GM12865 (cell line): Measurements from ENCODE around the gene MEGF11.
A peak's percentile ranks its signal among the peaks of the same experiment; 100 is the strongest.

Experiments
- DNase-seq: peaks from one replicate; pipeline ENCODE4 v3.0.0; 2010; ENCODE audit warnings: low read depth
- H3K4me3 ChIP-seq: 2 replicates; pipeline ENCODE4 v1.5.1; 2011; ENCODE audit warnings: mild to moderate bottlenecking, low read depth, low read length, control low read depth
- TF ChIP-seq, protein P1 (sequence below): IDR thresholded peaks from 2 replicates; pipeline ENCODE4 v1.5.1; 2011; ENCODE audit warnings: low read length, control low read depth, low read depth, inconsistent platforms; ENCODE audit not compliant: insufficient read depth; ENCODE audit errors: missing control alignments

Gene MEGF11

DNA sequence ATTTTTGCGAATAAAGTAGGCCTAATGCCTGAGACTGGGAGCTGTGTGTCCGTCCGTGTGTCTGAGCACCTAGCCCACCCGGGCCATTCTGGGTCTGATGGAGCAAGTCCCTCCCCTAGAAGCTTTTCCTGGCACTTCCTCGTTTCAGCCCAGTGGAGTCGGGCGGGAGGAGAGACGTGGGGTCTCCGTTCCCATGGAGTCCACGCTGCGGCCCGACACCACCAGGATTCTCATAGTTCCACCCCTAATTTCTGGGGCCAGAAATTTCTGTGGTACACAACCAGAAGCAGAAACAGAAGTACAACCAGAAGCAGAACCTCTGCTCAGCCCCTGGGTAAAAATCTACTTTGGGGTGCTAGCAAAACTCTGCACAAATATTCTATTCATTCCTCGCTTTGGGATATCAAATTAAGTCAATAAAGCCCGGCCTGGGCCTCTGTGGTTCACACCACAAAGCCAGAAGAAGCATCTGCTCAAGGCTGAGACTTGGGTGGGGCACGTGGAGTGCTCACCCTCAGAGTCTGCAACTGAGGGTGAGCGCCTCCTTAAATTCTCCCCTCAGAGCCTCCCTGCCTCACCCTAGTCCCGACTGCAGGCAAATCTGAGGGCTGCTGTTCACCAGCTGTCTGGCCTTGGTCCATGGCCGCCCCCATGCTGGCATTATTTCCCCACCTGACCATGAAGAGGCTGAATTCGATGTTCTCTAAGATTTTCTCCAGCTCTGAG is 1.6 kb upstream of the MEGF11 start:
- no peak for DNase-seq
- no peak overlapping the region for H3K4me3 ChIP-seq
- TF ChIP-seq, protein P1, sequence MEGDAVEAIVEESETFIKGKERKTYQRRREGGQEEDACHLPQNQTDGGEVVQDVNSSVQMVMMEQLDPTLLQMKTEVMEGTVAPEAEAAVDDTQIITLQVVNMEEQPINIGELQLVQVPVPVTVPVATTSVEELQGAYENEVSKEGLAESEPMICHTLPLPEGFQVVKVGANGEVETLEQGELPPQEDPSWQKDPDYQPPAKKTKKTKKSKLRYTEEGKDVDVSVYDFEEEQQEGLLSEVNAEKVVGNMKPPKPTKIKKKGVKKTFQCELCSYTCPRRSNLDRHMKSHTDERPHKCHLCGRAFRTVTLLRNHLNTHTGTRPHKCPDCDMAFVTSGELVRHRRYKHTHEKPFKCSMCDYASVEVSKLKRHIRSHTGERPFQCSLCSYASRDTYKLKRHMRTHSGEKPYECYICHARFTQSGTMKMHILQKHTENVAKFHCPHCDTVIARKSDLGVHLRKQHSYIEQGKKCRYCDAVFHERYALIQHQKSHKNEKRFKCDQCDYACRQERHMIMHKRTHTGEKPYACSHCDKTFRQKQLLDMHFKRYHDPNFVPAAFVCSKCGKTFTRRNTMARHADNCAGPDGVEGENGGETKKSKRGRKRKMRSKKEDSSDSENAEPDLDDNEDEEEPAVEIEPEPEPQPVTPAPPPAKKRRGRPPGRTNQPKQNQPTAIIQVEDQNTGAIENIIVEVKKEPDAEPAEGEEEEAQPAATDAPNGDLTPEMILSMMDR, result no peak

DNA sequence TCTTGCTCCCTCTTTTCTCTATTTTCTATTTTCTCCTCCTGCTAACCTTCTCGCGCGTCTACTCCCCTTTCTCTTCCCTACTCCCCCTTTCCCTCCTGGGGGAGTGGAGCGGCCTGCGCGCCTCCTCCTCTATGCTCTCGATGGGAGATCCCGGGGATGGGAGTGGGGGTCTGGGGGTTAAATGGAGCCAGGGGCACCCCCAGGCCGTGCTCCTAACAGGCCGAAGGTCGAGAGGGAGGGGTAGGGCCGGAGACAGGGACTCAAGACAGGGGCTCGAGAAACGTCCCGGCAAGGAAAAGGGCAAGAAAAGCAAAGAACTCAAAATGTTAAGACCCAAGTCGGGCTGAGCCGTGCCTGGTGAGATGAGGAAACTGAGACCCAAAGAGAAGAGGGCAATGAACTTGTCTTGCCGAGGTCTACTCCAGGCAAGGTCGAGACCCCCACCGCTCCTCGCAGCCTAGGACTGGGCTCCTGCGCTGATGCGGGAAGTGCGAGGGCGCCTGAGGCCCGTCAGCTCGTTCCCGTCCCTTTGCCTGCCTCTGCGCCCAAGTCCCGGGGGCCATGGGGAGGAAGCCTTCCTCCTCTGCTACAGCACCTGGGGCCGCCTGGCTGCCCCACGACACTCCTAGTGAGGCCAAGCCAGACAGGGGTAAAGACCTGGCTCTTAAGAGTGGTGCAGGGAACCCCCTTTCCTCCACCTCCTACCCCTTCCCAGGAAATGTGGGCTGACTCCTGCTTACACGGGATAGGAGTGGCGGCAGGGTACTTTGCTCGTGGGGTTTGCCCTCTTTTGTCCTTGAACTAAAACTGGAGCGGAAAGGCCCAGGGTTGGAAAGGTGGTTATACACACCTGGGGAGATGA is 770 bp upstream of the MEGF11 start:
- TF ChIP-seq, protein P1, result no peak
- no peak overlapping the region for H3K4me3 ChIP-seq
- no peak for DNase-seq

DNA sequence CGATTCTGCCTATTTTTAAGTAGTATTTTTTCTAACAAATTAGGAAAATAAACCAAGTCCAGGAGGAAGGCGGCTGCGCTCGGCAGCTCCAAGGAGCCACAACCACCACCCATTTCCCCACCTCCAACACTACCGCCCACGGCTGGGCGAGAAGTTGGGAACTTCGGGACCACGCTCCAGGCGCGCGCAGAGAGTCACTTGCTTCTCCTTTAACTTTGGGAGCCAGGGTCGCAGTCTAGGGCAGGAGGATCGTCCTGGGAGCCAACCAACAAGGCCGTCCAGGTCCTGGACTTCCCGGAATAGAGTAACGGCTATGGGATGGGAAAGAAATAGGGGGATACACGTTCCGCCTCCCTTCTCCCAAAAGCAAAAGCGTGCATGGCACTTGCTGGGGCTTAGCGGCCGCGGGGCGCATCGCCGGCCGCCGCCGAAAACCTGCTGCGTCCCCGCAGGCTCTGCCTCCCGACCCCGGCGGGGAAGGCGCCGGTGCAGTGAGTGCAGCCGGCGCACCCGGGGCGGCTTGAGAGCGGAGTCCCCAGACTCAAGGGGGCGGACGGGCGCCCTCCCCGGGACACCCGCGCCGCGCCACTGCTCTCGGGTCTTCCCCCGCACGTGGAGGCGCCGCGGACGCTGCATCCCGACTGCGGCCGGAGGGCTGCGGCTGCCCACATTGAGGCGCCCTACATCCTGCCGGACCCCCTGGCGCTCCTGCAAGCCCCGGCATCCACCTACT is 699 bp downstream of the MEGF11 start:
- TF ChIP-seq, protein P1, result no peak
- H3K4me3 ChIP-seq, result peak overlapping the region; percentile 21
- no peak for DNase-seq

DNA sequence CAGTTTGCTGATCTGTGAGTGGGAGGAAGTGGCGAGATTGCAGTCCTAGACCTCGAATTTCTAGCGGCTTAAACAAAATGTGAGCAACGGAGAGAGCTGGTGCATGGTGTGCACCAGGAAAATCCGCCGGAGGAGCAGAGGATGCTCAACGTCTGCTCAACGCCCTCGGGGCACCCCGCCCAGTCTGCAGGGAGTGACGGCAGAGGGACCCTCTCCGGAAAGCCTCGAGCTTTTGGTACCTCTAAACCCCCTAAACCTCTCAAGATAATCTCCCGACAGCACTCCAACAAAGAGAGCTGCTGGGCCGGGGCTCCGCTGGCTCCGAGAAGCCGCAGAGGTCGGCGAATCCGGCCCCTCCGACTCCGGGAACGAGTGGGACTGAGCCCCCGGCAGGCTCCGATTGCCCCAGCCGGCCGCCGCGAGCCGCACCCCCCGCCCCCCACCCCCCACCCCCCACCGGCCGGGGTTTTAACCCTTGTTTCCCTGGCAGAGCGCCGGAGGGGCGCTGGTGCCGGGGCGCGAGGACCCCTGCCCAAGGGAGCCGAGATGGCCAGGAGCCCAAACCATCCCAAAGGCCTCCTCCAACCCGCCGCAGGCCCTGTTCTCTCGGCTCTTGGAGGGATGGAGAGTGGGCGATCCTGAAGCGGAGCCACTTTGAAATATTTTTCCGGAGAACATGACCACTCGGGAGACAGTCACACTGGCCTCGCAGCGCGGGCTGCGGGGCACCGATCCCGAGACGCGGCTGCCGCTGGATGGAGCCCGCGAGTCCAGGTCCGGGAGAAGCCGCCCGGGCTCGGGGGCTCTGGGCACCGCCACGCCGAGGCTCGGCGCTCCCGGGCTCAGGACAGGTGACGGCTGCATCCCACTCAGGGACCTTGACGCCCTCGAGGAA is 1.5 kb downstream of the MEGF11 start:
- peak overlapping the region; percentile 21 for H3K4me3 ChIP-seq
- TF ChIP-seq, protein P1, result peak; percentile 54
- peak; percentile 30 for DNase-seq

DNA sequence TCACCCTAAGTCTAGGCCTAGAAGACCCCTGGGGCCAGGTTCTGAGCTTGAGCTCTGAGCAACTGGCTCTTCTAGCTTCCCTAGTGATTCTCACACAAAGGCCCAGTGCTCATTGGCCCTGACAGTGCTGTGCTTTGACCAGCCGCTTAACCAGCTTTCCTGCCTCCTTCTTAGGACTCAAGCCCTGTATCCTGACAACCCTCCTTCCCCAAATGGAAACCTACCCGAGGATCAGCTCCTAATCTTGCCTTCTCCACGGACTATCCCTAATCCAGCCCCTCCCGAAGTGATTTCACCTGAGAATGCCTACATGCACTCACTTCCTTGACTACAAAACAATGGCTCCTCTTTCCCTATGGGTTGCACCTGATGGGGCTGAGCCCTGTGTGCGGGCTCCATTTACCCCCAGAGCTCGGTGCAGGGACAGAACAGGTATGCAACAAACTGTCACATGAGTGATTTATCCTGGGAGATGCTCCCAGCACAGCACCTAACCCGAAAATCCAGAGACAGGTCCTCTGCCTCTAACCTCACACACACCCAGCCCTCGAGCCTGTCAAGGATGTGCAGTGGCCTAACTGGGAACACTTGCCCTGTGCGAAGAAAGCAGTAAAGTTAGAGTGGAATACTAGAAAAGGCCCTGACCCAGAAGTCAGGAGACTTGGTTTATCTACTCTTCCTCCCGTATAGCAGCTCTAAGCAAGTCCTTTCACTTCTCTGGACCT is 2.3 kb downstream of the MEGF11 start:
- DNase-seq, result no peak
- H3K4me3 ChIP-seq, result no peak overlapping the region
- TF ChIP-seq, protein P1, result no peak
